Neural progenitor cell (in vitro differentiated cells): ENCODE data around the gene TAS2R42. TPM values are rescaled to one million over a fixed set of nuclear protein-coding genes. Genes with fewer than 3 reads are reported as not detected.

Source experiments
- DNase-seq: peaks from one replicate; pipeline ENCODE4 v3.0.0-alpha.2; 2016; ENCODE audit warnings: low spot score
- H2AFZ ChIP-seq: fragments of 200-600 bp; sonication (generic); replicated peaks from 2 replicates; pipeline ENCODE4 v1.6.1; 2016; ENCODE audit warnings: antibody characterized with exemption
- H3F3A ChIP-seq: fragments of 200-600 bp; sonication (generic); 2 replicates; pipeline ENCODE4 v1.6.1; 2016; ENCODE audit warnings: antibody characterized with exemption, low read depth
- H3K27ac ChIP-seq: fragments of 200-600 bp; sonication (generic); 2 replicates; pipeline ENCODE4 v1.5.1; 2016; ENCODE audit warnings: mild to moderate bottlenecking
- H3K27me3 ChIP-seq: fragments of 200-600 bp; sonication (generic); 2 replicates; pipeline ENCODE4 v1.6.1; 2016; ENCODE audit warnings: mild to moderate bottlenecking, moderate library complexity
- H3K36me3 ChIP-seq: fragments of 200-600 bp; sonication (generic); 2 replicates; pipeline ENCODE4 v1.5.1; 2016
- H3K4me1 ChIP-seq: fragments of 200-600 bp; sonication (generic); 2 replicates; pipeline ENCODE4 v1.6.1; 2016; ENCODE audit warnings: mixed run types
- H3K4me2 ChIP-seq: fragments of 200-600 bp; sonication (generic); 2 replicates; pipeline ENCODE4 v1.6.1; 2016
- H3K4me3 ChIP-seq: fragments of 200-600 bp; sonication (generic); 2 replicates; pipeline ENCODE4 v1.5.1; 2016
- H3K79me2 ChIP-seq: fragments of 200-600 bp; sonication (generic); 2 replicates; pipeline ENCODE4 v1.6.1; 2016; ENCODE audit warnings: low read depth
- H3K9ac ChIP-seq: fragments of 200-600 bp; sonication (generic); 2 replicates; pipeline ENCODE4 v1.6.1; 2016
- H3K9me3 ChIP-seq: fragments of 200-600 bp; sonication (generic); 2 replicates; pipeline ENCODE4 v1.5.1; 2016; ENCODE audit warnings: low read depth
- H4K20me1 ChIP-seq: fragments of 200-600 bp; sonication (generic); 2 replicates; pipeline ENCODE4 v1.6.1; 2016; ENCODE audit warnings: low read depth
- H3K27ac Mint-ChIP-seq: 3 replicates; pipeline ENCODE4 v1.8.0; 2021; ENCODE audit warnings: mixed read lengths
- H3K27me3 Mint-ChIP-seq: 2 replicates; pipeline ENCODE4 v1.8.0; 2022; ENCODE audit warnings: low read depth, mild to moderate bottlenecking, inconsistent platforms, moderate library complexity, mixed read lengths; ENCODE audit not compliant: insufficient read depth
- H3K36me3 Mint-ChIP-seq: 3 replicates; pipeline ENCODE4 v1.8.0; 2021; ENCODE audit warnings: mixed read lengths
- H3K4me1 Mint-ChIP-seq: 3 replicates; pipeline ENCODE4 v1.8.0; 2021; ENCODE audit warnings: mixed read lengths
- H3K4me3 Mint-ChIP-seq: 3 replicates; pipeline ENCODE4 v1.8.0; 2021; ENCODE audit warnings: mild to moderate bottlenecking, moderate library complexity, mixed read lengths
- H3K9me3 Mint-ChIP-seq: 3 replicates; pipeline ENCODE4 v1.8.0; 2020; ENCODE audit warnings: mixed read lengths
- EZH2 ChIP-seq: fragments of 200-600 bp; sonication (generic); IDR thresholded peaks from 2 replicates; pipeline ENCODE4 v1.6.1; 2017; ENCODE audit warnings: antibody characterized with exemption, mild to moderate bottlenecking, moderate library complexity
- EZH2phosphoT487 ChIP-seq: fragments of 200-600 bp; sonication (generic); IDR thresholded peaks from 2 replicates; pipeline ENCODE4 v1.6.1; 2017; ENCODE audit warnings: antibody characterized with exemption
- total RNA-seq: library from RNA; depleted of rRNA; stranded (reverse); fragments of >200 nt; gene quantifications from 2 replicates; pipeline ENCODE4 v1.2.3, GENCODE V29; 2015; ENCODE audit warnings: low replicate concordance
- TF ChIP-seq, protein P1 (sequence below): fragments of 200-600 bp; sonication (generic); IDR thresholded peaks from 2 replicates; pipeline ENCODE4 v1.5.1; 2017; ENCODE audit warnings: antibody characterized with exemption, mild to moderate bottlenecking

TAS2R42 gene
- total RNA-seq, result not detected in 2 replicates

DNA sequence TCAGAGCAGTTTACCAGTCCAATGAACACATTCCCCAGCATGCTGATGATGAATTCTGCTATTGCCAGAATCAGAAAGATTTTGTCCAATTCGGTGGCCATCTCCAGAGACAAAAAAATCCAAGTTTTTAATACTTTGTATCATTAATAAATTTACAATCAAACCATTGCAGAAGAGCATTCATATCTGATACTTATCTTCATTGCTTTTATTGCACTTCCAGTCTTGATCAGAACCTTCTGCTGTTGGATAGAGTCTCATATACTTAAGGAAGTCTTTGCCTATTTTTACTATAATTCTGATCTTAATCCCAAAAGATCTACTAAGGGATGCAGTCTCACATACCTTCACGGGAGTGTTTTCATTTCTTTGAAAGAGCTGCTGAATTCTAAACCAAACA lies at the start of gene TAS2R42:
TAS2R42 (minus strand) TSS at position 101 of the 400 bp plus-strand sequence; CDS start at position 101, 0 bp downstream.
- no peak within 1 kb of the TSS for H2AFZ ChIP-seq
- H3K27ac Mint-ChIP-seq, result no peak within 1 kb of the TSS
- H3K27ac ChIP-seq, result no peak within 1 kb of the TSS
- TF ChIP-seq EZH2phosphoT487, result no peak
- TF ChIP-seq, protein P1, sequence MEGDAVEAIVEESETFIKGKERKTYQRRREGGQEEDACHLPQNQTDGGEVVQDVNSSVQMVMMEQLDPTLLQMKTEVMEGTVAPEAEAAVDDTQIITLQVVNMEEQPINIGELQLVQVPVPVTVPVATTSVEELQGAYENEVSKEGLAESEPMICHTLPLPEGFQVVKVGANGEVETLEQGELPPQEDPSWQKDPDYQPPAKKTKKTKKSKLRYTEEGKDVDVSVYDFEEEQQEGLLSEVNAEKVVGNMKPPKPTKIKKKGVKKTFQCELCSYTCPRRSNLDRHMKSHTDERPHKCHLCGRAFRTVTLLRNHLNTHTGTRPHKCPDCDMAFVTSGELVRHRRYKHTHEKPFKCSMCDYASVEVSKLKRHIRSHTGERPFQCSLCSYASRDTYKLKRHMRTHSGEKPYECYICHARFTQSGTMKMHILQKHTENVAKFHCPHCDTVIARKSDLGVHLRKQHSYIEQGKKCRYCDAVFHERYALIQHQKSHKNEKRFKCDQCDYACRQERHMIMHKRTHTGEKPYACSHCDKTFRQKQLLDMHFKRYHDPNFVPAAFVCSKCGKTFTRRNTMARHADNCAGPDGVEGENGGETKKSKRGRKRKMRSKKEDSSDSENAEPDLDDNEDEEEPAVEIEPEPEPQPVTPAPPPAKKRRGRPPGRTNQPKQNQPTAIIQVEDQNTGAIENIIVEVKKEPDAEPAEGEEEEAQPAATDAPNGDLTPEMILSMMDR, result no peak
- no peak for TF ChIP-seq EZH2
- no peak within 1 kb of the TSS for H3K4me3 ChIP-seq
- no peaks in the 10 kb centered on the region for H3K27me3 ChIP-seq
- H3K27me3 Mint-ChIP-seq, result no peaks in the 10 kb centered on the region
- H3K4me2 ChIP-seq, result no peak within 1 kb of the TSS
- H3K79me2 ChIP-seq, result no peaks in the 10 kb centered on the region
- H3K4me3 Mint-ChIP-seq, result no peak within 1 kb of the TSS
- no peaks in the 10 kb centered on the region for H3F3A ChIP-seq
- H4K20me1 ChIP-seq, result no peaks in the 10 kb centered on the region
- no peaks in the 10 kb centered on the region for H3K36me3 ChIP-seq
- DNase-seq, result no peak
- peaks cover under 1% of the 10 kb centered on the region for H3K4me1 ChIP-seq
- H3K4me1 Mint-ChIP-seq, result no peaks in the 10 kb centered on the region
- no peaks in the 10 kb centered on the region for H3K36me3 Mint-ChIP-seq
- H3K9ac ChIP-seq, result no peak within 1 kb of the TSS
- no peaks in the 10 kb centered on the region for H3K9me3 ChIP-seq
- H3K9me3 Mint-ChIP-seq, result no peaks in the 10 kb centered on the region

GRCh38 chr12:11233532-11233931 lies 46.8 kb upstream of the TAS2R42 start:
- no peak overlapping the region for H2AFZ ChIP-seq
- no peaks in the 10 kb centered on the region for H3K9me3 ChIP-seq
- peaks cover 3% of the 10 kb centered on the region for H3K4me1 Mint-ChIP-seq

DNA sequence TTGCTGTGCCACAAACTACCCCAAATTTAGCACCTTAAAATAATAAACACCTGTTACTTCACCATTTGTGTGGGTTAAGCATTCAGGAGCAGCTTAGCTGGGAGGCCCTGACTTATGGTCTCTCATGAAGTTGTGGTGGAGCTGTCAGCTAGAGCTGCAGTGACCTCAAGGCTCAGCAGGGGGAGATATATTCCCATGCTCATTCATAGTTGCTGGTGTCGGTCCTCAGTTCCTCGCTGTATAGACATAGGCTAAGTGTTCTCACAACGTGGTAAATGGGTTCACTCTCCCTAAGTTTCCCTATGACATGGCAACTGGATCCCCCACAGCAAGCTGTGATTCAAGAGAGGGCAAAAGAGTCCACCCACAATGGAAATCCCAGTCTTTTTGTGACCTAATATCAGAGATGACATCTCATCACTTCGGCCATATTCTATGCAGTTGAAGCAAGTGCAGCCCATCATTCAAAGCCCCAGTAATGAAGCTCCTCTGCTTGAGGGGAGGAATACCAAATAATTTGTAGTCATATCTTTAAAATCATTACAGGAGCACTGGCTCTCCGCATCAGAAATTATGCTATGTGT lies 41.7 kb upstream of the TAS2R42 start:
- no peaks in the 10 kb centered on the region for H3K9me3 ChIP-seq
- H3F3A ChIP-seq, result no peaks in the 10 kb centered on the region
- H3K4me2 ChIP-seq, result no peak overlapping the region
- H3K4me3 Mint-ChIP-seq, result no peak overlapping the region
- no peak overlapping the region for H3K27ac ChIP-seq
- H3K79me2 ChIP-seq, result no peaks in the 10 kb centered on the region
- no peaks in the 10 kb centered on the region for H3K9me3 Mint-ChIP-seq
- no peaks in the 10 kb centered on the region for H3K36me3 Mint-ChIP-seq
- peak; percentile 77 for DNase-seq
- H3K27ac Mint-ChIP-seq, result no peak overlapping the region
- H3K36me3 ChIP-seq, result no peaks in the 10 kb centered on the region
- H3K27me3 ChIP-seq, result no peaks in the 10 kb centered on the region
- no peaks in the 10 kb centered on the region for H3K27me3 Mint-ChIP-seq
- no peaks in the 10 kb centered on the region for H3K4me1 ChIP-seq
- TF ChIP-seq, protein P1, result peak; percentile 80
- TF ChIP-seq EZH2 (no peak), EZH2phosphoT487 (no peak)
- no peaks in the 10 kb centered on the region for H3K4me1 Mint-ChIP-seq
- H4K20me1 ChIP-seq, result no peaks in the 10 kb centered on the region
- no peak overlapping the region for H2AFZ ChIP-seq
- no peak overlapping the region for H3K9ac ChIP-seq
- no peak overlapping the region for H3K4me3 ChIP-seq

More at GRCh38 chr12:11233532-11233931, 46.8 kb upstream of the TAS2R42 start:
- Histone ChIP-seq H3K36me3 (no peaks in the 10 kb centered on the region), H4K20me1 (no peaks in the 10 kb centered on the region), H3K27ac (no peak overlapping the region), H3K4me2 (no peak overlapping the region), H3K79me2 (no peaks in the 10 kb centered on the region), H3K9ac (no peak overlapping the region), H3K4me3 (no peak overlapping the region), H3F3A (no peaks in the 10 kb centered on the region), H3K4me1 (no peaks in the 10 kb centered on the region), H3K27me3 (no peaks in the 10 kb centered on the region)
- no peak for DNase-seq
- TF ChIP-seq EZH2phosphoT487 (no peak), EZH2 (no peak)
- TF ChIP-seq, protein P1, result no peak
- Mint-ChIP-seq H3K27me3 (no peaks in the 10 kb centered on the region), H3K4me3 (no peak overlapping the region), H3K36me3 (no peaks in the 10 kb centered on the region), H3K9me3 (no peaks in the 10 kb centered on the region), H3K27ac (no peak overlapping the region)
